ENCODE measurements around the gene VSIR.

DNA sequence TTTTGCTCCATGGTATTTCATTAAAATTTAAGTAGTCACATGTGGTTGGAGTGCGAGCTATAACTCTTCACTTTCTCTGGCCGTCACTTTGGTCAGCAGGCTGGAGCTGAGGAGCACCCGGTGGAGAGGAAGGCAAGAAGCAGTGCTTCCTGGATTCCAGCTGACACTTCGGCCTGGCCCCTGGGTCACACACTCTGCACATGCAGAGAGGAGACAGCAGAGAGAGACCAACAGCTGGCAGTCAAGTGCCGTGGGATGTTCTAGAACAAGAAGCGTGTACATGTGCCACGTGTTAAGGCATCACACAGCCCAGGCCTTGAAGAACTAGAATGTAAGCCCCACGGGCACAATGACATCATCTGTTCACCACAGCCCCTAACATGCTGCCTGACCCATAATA, 47.6 kb upstream of the VSIR start:
- TF ChIP-seq POLR2A (IDR thresholded peaks at IDR 0.05): no peak
- TF ChIP-seq, protein P1, sequence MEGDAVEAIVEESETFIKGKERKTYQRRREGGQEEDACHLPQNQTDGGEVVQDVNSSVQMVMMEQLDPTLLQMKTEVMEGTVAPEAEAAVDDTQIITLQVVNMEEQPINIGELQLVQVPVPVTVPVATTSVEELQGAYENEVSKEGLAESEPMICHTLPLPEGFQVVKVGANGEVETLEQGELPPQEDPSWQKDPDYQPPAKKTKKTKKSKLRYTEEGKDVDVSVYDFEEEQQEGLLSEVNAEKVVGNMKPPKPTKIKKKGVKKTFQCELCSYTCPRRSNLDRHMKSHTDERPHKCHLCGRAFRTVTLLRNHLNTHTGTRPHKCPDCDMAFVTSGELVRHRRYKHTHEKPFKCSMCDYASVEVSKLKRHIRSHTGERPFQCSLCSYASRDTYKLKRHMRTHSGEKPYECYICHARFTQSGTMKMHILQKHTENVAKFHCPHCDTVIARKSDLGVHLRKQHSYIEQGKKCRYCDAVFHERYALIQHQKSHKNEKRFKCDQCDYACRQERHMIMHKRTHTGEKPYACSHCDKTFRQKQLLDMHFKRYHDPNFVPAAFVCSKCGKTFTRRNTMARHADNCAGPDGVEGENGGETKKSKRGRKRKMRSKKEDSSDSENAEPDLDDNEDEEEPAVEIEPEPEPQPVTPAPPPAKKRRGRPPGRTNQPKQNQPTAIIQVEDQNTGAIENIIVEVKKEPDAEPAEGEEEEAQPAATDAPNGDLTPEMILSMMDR (IDR thresholded peaks at IDR 0.05): no peak

Data from heart left ventricle (tissue), 13 donors.